Hematopoietic multipotent progenitor cell treated with erythropoietin and hydrocortisone succinate and interleukin-3 and kit ligand, for 17 days (in vitro differentiated cells): Measurements from ENCODE around the gene SULT2B1.
A peak's percentile ranks its signal among the peaks of the same experiment; 100 is the strongest.
"Not testable (repeated sequence)": the region's sequence is repeated elsewhere in the genome, so short reads cannot be mapped to it uniquely, and the experiment has no call there.

Experiments used
- DNase-seq: peaks from one replicate; pipeline ENCODE4 v3.0.0-alpha.2; 2015; ENCODE audit warnings: low spot score

Gene SULT2B1

DNA sequence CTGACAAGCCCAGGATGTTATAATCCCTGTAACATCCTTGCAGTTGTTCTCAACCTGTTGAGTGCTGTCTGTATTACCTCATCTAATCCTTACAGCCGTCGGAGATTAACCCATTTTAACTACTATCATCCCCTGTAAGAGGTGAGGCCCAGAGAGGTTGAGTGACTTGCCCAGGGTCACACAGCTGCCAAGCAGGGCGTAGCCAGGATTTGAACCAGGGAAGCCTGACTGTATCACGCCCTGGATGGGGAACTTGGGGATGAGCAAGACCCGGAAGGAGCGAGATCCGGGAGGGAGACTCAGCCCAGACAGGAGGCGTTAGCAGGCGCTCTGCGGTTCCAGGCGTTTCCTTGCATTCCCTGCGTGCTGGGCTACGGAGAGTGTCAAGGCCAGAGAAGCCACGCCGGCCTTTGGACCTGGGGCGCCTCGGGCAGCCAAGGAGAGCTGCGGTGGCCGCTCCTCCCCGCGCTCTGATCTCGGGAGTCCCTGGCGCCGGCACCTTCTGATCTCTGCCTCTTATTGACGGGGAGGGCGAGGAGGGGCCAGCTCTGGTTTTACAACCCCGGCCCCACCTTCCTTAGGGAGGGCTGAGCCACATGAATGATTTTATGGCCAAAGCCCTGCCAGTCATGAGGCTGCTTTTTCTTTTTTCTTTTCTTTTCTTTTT, 6.2 kb downstream of the SULT2B1 start:
- no peak for DNase-seq

GRCh38 chr19:48560095-48560530, 8.1 kb downstream of the SULT2B1 start:
- DNase-seq = no peak

- no peak for DNase-seq
Observed at GRCh38 chr19:48561412-48561811, 9.4 kb downstream of the SULT2B1 start.

DNA sequence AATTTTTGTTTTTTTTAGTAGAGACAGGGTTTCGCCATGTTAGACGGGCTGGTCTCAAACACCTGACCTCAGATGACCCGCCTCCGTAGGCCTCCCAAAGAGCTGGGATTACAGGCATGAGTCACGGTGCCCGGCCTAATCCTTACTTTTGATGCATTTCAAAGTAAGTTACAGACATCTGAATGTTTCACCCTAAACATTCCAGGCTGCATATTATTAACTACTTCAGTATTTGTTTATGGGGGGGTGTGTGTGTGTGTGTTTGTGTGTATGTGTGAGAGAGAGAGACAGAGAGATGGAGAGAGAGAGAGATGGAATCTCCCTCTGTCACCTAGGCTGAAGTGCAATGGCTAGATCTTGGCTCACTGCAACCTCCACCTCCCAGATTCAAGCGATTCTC, 13.1 kb downstream of the SULT2B1 start:
- no peak for DNase-seq

GRCh38 chr19:48568345-48568886, 16.4 kb downstream of the SULT2B1 start:
- DNase-seq = no peak

DNA sequence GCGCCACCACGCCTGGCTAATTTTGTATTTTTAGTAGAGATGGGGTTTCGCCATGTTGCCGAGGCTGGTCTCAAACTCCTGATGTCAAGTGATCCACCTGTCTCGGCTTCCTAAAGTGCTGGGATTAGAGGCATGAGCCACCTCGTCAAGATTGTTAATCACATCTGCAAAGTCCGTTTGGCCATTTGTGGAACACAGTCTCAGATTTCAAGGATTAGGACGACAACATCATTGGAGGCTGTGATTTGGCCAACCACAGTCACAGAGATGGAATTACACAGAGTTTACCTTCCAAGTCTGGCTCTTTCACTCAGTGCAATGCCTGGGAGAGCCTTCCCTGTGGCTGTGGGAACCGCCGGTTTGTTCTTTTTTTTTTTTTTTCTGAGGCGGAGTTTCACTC, 17.8 kb downstream of the SULT2B1 start:
- no peak for DNase-seq

DNA sequence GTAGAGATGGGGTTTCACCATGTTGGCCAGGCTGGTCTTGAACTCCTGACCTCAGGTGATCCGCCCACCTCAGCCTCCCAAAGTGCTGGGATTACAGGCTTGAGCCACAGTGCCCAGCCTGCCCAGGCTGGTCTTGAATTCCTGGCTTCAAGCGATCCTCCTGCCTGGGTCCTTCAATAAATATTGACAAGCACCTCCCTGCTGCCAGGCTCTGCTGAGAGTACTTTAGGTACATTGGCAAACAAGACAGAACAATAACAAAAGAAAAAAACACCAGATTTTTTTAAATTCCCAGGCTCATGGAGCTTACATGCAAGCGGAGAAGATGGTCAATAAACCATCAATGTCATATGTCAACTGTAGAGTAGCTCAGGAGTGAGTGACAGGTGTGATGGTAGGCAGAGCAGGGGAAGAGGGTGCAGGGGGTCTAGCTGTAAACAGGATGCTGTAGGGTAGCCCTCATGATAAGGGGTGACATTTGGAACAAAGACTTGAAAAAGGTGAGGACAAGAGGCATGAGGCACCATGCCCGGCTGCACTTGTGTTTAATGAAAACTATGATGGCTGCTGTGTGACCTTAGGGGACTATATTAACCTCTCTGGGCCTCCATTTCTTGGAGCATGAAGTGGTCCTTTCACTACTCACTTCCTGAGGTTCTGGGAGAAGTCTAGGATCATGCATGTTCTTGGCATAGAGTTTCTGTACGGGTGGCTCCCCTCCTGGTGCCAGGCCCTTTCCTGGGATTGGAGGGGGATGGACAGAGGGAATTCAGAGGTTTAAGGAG, 19.6 kb downstream of the SULT2B1 start:
- no peak for DNase-seq

DNA sequence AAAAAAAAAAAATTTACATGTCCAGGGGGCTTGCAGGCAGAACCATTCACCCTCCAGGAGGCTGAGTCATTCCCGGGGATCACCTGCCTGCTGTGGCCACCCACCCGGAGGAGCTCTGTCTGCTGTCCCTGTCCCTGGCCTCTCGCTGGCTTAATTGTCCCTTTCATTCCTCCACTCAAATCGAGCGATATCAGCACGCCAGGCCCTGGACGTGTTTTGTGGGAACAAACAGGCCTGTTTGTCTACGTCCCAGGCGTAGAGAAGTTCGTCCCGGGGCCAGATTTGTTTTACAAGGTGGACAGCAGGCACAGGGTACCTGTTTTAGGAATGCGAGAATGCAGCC, 21.2 kb downstream of the SULT2B1 start:
- DNase-seq = no peak

- no peak for DNase-seq
Observed at GRCh38 chr19:48575931-48576622, 24.1 kb downstream of the SULT2B1 start.

GRCh38 chr19:48577908-48578307, 25.9 kb downstream of the SULT2B1 start:
- not testable (repeated sequence) for DNase-seq

DNA sequence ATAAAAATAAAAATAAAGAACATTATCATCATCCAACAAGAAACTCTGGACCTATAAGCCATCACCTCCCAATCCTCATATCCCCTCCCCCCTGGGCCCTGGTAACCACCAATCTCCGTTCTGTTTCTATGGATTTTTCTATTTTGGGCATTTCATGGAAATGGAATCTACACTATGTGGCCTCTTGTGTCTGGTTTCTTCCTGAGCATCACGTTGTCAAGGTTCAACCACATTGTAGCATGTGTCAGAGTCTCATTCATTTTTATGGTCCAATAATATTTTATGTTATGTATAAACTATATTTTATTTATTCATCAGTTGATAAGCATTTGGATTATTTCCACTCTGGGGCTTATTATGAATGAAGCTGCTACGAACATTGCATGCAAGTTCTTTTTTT, 26.9 kb downstream of the SULT2B1 start:
- no peak for DNase-seq

DNA sequence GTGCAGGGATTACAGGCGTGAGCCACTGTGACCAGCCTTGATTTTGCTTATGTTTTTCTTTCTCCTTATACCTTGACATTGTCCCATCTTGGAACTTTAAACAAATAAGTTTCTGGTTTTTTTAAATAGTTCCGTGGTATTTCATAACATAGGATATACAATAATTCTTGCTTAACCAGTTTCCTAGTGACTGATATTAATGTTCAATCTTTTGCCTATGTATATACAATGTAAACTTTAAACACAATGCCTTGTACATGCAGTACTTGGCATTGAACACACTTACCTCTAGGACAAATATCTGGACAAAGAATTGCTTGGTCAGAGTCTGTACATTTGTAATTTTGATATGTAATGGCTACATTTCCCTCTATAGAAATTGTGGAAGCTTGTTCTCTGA, 30.2 kb downstream of the SULT2B1 start:
- no peak for DNase-seq

DNA sequence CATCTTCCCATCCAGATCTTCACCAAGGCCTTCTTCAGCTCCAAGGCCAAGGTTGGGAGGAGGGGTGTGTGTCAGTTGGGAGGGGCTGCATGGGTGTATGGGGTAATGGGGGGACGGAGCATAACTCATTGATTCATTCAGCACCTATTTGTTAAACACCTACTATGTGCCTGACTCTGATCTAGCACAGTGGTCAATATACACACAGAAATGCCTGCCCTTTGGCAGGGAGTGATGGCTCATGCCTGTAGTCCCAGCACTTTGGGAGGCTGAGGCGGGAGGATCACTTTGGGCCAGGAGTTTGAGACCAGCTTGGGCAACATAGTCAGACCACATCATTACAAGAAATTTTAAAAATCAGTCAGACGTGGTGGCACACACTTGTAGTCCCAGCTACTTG, 35.4 kb downstream of the SULT2B1 start:
- no peak for DNase-seq

DNA sequence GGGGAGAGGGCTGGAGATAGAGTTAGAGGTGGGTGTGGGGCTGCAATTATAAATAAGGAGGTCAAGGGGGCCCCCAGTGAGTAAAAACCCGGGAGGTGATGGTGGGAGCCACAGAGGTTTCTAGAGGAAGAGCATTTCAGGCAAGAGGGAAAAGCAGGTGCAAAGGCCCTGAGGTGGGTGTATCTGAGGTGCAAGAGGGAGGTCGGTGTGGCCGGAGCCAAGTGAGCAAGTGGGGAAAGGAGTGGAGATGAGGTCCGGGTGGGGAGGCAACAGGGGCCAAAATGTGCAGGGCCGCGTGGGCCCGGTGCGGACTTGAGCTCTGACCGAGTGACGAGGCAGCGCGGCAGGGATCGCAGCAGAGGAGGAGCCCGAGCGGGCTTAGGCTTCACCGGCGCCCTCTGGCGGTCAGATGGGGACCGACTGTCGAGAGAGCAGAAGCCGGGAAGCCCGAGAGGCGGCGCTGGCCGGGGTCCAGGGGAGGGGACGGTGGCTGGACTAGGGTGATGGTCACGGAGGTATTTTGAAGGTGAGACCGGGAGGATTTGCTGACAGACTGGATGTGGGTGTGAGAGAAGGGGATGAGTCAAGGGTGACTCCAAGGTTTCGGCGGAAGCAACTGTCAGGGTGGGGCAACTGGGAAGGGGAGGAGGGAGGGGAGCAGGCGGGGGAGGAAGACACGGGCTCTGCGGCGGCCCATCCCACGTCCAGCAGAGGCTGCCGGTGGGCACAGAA, 36.9 kb downstream of the SULT2B1 start:
- peak; percentile 91 for DNase-seq

DNA sequence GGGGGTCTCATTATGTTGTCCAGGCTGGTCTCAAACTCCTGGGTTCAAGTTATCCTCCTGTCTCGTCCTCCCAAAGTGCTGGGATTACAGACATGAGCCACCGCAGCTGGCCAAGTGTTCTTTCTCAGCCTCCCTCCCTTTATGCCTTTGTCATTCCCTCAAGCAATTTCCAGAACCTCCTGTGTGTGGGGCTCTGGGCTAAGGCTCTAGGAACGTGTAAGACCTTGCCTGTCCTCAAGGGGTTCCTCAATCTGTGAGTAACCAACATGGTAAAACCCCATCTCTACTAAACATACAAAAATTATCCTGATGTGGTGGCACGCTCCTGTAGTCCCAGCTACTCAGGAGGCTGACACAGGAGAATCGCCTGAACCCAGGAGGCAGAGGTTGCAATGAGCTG, 39.0 kb downstream of the SULT2B1 start:
- no peak for DNase-seq

DNA sequence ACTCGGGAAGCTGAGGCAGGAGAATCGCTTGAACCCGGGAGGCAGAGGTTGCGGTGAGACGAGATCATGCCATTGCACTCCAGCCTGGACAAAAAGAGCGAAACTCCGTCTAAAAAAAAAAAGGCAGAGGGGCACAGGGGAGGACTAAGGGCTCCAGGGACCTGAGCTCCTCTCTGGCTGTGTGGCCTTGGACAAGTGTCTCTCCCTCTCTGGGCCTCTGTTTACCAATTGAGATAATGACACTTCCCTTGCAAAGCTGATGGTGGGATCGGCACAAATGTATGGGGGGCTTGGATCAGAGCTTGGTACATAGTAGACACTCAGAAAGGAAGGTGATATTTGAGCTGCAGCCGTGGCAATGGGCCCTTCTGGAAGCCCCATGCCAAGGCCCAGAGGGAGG, 43.2 kb downstream of the SULT2B1 start:
- DNase-seq = no peak

GRCh38 chr19:48595833-48596232, 43.9 kb downstream of the SULT2B1 start:
- no peak for DNase-seq

GRCh38 chr19:48596237-48596636, 44.3 kb downstream of the SULT2B1 start:
- DNase-seq = no peak

DNA sequence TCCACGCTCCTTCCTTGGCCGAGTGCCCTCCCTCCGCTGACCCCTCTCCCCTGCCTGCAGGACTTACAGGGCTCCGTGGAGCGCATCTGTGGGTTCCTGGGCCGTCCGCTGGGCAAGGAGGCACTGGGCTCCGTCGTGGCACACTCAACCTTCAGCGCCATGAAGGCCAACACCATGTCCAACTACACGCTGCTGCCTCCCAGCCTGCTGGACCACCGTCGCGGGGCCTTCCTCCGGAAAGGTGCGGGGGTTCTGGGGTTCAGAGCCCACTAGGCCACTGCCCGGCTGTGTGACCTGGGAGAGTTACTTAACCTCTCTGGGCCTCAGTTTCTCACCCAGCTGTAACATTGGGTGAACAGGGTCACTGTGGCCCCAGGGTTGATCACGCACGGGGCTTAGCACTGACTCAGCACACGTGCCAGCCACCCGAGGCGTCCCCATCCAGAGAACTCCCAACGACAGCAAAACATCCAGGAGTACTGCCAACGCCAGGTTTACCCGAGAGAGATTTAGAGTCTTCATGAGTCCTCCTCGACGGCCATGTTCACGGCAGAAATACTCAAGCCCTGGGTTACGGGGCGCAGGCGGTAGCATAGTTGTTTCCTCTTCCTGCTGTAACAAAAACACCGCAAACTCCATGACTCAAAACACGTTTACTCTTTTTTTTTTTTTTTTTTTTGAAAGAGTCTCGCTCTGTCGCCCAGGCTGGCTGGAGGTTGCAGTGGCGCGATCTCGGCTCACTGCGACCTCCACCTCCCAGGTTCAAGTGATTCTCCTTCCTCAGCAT, 44.9 kb downstream of the SULT2B1 start:
- no peak for DNase-seq

DNA sequence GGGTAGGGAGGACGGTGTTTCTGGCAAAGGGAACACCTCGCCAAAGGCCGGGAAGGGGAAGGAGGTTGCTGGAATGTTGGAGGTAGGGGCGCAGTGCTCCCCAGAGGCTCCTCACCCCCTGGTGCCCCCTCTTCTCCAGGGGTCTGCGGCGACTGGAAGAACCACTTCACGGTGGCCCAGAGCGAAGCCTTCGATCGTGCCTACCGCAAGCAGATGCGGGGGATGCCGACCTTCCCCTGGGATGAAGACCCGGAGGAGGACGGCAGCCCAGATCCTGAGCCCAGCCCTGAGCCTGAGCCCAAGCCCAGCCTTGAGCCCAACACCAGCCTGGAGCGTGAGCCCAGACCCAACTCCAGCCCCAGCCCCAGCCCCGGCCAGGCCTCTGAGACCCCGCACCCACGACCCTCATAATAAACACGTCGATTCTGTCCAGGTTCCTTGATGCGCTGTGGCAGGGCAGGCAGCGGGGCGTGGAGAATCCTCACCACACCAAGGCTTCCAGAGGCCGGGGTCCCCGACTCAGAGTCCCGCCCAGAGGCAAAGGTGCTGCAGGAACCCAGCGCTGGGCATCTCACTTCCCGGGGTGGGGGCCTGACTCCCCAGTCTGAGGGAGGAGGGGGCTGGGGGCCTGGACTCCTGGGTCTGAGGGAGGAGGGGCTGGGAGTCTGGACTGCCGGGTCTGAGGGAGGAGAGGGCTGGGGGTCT, 47.2 kb downstream of the SULT2B1 start:
- no peak for DNase-seq
